GM19238 (cell line): ENCODE results near the gene SLC35C1.
A peak's percentile ranks its signal among the peaks of the same experiment; 100 is the strongest.
"Not testable (repeated sequence)": the region's sequence is repeated elsewhere in the genome, so short reads cannot be mapped to it uniquely, and the experiment has no call there.

Experiments
- DNase-seq: peaks from one replicate; pipeline ENCODE4 v3.0.0; 2011; ENCODE audit warnings: low spot score; ENCODE audit not compliant: insufficient read length

Gene SLC35C1

GRCh38 chr11:45810431-45811108 lies 5.6 kb downstream of the SLC35C1 start:
- no peak for DNase-seq

GRCh38 chr11:45811109-45811435 lies 6.1 kb downstream of the SLC35C1 start:
- DNase-seq: no peak

GRCh38 chr11:45811571-45812290 lies 6.8 kb downstream of the SLC35C1 start:
- DNase-seq: no peak

GRCh38 chr11:45812581-45813548 lies 7.9 kb downstream of the SLC35C1 start:
- no peak for DNase-seq

GRCh38 chr11:45815747-45816146 lies 10.8 kb downstream of the SLC35C1 start:
- no peak for DNase-seq

DNA sequence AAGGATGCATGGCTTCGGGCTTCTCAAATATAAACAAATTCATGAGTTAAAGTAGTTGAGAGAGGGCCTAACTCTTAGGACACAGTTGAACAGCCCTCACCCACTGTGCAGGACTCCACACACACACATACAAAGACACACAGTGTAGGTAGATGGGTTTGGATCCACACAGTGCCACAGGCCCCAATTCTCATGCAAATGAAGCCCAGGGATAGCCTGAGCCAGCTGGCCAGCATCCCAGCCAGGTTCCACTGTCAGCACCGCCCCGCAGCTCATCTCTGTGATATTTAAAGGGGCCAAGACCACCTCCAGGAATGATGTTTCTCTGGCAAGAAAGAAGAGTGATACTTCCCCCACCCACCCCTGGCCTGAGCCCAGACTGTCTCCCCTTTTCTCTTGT lies 11.7 kb downstream of the SLC35C1 start:
- no peak for DNase-seq

- DNase-seq: no peak
These were observed 12.2 kb downstream of the SLC35C1 start for GRCh38 chr11:45817191-45817590.

- DNase-seq: no peak
These were observed 14.1 kb downstream of the SLC35C1 start for GRCh38 chr11:45818961-45819605.

DNA sequence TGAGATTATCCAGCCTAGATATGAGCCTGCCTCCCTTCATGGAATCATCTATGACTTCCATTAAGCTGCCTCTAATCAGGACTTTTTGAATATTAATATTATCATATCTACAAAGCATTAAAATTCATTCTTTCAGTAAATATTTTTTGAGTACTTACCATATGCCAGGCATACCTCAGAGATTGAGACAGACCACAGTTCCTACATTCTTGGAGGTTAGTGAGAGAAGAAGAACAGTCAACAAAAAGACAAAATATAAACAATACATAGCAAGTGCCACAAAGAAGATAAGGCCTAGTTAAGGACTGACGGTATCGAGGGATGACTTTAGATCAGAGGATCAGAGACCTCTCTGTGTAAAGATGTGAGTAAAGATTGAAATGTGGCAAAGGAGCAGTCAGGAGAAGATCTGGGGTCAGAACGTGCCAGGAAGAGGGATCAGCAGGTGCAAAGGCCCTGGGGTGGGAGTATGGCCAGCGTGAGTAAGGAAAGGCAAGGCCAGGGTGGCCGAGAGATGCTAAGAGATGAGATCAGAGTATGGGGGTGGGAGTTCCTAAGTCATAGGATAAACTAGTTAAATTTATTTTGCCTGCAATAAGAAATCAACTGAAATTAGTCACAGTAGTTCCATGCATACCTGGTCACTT lies 15.4 kb downstream of the SLC35C1 start:
- DNase-seq: no peak

- DNase-seq: not testable (repeated sequence)
These were observed 21.5 kb downstream of the SLC35C1 start for GRCh38 chr11:45826492-45826891.

- DNase-seq: no peak
These were observed 22.2 kb downstream of the SLC35C1 start for GRCh38 chr11:45827123-45827522.

DNA sequence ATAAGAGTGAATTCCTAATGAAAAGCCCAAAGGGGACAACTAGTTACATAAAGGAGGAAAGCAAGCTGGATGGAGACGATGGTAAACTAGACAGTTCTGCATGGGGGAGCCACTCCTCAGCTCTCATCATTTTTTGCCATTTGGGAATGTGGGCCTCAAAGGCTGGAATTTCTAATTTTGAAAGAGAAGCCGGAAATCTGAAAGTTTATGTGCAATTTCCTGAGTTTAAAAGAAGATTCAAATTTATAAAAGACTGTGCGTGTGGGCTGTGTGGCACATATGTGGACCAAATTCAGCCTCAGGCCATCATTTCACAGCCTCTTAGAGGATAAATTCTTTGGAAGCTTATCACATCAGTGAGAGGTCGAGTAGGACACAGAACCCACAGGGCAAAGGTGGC lies 24.0 kb downstream of the SLC35C1 start:
- DNase-seq: no peak

- DNase-seq: no peak
These were observed 25.6 kb downstream of the SLC35C1 start for GRCh38 chr11:45830596-45830995.

DNA sequence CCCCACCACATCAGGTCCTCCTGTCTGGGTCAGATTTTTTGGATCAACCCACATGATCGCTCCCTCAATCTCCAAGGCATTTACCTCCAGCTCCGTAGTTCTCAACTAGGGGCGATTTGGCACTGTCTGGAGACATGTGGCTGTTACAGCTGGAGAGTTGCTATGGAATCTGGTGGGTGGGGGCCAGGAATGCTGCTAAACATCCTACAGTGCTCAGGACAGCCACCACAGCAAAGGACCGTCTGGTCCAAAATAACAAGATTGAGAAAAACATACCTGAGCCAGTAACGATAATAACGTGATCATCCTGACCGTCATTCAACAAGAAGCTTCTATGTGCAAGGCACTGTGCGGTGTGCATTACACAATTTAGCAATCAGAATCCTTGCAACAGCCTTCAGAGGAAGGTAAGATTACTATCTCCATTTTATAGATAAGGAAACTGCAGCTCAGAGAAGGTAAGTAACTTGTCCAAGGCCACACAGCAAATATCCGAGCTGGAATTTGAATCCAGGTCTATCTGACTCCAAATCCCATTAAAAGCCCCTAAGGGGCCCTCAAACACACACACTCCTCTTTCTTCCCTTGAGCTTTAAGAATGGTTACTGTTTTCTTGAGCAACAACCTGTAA lies 28.0 kb downstream of the SLC35C1 start:
- DNase-seq: no peak

DNA sequence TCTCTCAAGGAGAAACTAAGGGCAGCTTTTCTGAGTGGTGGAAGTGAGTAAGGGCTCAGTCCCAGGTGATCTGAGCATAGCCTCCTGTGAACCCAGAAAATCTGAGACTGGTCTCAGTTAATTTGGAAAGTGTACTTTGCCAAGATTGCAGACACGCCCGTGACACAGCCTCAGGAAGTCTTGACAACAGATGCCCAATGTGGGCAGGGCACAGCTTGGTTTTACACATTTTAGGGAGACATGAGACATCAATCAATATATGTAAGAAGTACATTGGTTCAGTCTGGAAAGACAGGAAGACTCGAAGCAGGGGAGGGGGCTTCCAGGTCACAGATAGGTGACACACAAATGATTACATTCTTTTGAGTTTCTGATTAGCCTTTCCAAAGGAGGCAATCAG lies 28.8 kb downstream of the SLC35C1 start:
- DNase-seq: no peak

DNA sequence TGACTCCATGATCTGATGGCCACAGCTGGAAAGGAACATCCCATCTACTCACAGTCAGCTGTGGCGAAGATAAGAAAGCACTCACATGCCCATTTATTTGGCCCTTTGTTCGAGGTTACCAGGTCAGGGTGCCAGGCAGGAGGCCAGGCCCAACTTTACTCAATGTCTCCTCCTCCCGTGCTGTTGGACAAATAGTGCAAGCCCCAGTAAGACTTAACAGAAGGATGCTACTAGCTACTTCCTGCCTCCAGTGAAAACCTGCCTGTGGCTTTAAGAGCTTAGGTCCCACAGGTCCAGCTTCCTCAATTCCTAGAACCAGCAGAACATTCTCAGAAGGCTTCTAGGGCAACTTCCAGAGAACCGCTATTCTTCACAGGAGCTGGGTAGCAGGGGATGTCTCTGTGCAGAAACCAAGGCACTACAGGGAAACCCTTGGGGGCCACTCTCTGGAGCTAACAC lies 29.4 kb downstream of the SLC35C1 start:
- DNase-seq: no peak

DNA sequence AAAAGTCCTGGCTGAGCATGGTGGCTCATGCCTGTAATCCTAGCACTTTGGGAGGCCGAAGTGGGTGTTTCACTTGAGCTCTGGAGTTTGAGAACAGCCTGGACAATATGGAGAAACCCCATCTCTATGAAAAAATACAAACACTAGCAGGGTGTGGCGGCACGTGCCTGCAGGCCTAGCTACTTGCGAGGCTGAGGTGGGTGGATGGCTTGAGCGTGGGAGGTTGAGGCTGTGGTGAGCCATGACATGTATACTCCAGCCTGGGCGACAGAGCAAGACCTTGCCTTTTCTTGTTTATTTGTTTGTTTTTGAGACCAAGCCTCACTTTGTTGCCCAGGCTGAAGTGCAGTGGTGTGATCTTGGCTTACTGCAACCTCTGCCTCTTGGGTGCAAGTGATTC lies 34.3 kb downstream of the SLC35C1 start:
- DNase-seq: no peak

DNA sequence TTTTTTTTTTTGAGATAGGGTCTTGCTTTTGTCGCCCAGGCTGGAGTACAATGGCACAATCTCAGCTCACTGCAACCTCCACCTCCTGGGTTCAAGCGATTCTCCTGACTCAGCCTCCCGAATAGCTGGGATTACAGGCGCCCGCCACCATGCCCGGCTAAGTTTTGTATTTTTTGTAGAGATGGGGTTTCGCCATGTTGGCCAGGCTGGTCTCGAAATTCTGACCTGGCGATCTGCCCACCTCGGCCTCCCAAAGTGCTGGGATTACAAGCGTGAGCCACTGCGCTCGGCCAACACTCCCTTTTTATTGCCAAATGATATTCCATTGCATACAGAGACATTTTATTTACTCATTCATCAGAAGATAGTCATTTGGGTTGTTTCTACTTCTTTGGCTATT lies 35.3 kb downstream of the SLC35C1 start:
- DNase-seq: not testable (repeated sequence)

- peak; percentile 72 for DNase-seq
These were observed 38.4 kb downstream of the SLC35C1 start for GRCh38 chr11:45843158-45843924.
